Activated CD4-positive, alpha-beta T cell treated with anti-CD3 and anti-CD28 coated beads, Interleukin-2, amount 50 U/mL, for 16 hours (primary cell): ENCODE data around the gene NBAS.
"Not testable (repeated sequence)": the region's sequence is repeated elsewhere in the genome, so short reads cannot be mapped to it uniquely, and the experiment has no call there.

ENCODE experiments used
- DNase-seq: peaks from one replicate; pipeline ENCODE4 v3.0.0-alpha.2; 2020

NBAS gene

DNA sequence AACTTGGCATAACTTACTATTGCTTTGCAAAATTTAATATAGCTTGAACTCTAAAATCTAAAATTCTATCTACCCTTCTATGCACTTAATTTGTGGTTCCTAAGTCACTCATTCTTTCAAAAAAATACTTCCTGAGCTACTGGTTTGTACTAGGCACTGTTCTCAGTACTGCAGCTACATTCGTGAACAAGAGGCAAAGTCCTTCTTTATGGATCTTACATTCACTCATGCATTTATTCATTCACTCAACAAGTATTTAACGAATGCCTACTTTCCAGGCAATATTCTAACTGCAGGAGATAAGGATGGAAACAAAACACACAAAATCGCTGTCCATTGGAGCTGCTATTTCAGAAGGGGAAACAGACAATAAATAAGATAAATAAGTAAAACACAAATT is 104.8 kb downstream of the NBAS start:
- no peak for DNase-seq

DNA sequence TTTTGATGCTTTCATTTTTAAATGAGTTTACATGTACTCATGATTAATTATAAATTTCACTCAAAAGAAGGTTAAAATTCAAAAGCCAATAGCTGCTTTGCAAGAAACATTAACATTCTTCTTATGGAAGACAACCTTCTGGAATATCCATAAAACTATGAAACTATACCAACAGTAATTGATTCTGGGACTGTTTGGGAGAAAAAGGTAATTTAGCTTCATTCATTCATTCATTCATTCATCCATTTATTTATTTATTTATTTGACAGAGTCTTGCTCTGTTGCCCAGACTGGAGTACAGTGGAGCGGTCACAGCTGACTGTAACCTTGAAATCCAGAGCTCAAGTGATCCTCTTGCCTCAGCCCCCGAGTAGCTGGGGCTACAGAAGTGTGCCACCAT is 110.3 kb downstream of the NBAS start:
- no peak for DNase-seq

DNA sequence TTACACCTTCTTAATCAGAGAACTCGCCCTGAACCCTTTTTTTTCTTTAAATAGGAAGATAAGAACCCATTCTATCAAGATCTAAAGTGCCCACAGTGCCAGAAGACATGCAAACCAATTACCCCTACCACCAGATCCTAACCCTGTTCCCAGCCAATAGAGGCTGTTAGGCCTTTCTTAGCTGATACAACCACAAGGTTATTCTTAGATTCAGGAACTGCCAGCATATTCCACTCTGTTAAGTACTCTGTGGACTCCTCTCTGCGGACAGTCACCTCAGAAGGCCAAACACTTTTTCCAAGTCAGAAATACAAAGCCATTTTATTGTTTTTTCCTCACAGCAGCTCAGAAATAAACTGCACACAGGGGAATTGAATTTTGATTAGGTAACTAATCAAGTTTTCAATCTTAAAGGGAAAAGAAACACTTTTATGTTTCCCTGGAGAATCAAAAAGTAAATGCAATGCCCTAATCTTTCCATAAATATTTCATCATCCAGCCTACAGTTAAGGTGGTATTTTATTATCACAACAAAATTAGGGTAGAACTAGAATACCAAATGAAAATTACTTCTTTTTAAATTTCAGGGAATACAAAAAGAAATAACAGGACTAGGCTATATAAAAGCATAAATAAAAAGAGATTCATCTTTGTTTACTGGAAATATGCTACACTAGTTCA is 111.4 kb downstream of the NBAS start:
- no peak for DNase-seq

DNA sequence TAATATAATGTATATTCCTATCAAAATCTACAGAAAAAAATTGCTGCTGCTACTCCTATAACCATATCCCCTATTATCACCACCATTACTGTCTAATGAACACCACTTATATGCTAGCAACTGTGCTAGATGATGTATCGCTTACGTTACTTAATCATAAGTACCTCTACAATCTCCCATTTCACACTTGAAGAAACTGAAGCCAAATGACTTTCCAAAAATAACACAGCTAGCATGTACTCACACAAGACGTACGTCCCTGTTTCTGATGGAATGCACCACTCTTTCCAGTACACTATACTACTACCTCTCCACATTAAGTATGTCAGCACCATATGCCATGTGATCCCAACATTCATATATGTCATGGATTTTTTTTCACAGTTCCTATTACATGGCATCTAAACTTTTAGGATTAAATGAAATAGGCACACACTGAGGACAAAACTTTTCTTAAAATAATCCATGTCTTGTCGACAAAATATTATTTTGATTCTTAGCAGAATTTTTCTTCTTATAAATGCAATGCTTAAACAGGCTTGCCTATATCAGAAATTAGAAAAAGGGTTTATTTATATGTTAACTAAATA is 112.8 kb downstream of the NBAS start:
- no peak for DNase-seq

DNA sequence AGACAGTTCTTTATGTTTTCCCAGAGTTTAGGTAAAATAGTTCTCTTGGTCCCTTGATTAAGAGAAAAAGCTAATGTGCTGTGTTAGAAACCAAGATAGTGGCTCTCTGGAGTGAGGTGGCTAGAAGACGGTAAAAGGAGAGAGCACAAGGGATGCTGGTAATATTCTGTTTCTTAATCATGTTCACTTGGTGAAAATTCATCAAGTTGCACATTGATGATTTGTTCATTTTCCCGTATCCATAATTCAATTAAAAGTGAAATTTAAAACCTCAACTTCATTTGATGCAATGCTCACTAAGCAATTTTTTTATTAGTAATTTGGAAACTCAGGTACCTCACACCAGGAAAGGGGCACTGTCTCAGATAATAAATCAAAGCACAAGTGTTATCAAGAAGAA is 113.8 kb downstream of the NBAS start:
- no peak for DNase-seq

DNA sequence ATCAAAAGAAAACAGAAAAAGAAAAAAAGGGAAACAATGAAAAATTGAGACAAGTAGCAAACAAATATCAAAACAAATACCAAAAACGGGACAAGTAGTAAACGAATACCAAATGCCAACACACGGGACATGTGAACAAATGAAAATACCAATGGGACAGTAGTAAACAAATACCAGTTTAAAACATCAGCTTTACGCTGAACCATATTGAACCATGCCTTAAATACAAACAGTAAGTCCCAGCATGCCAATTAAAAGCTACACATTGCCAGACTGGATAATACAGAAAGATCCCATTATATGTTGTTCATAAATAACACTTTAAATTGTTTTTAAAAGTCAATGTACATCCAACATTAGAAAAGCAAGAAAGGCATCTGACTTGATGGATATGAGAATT is 114.2 kb downstream of the NBAS start:
- DNase-seq: no peak

DNA sequence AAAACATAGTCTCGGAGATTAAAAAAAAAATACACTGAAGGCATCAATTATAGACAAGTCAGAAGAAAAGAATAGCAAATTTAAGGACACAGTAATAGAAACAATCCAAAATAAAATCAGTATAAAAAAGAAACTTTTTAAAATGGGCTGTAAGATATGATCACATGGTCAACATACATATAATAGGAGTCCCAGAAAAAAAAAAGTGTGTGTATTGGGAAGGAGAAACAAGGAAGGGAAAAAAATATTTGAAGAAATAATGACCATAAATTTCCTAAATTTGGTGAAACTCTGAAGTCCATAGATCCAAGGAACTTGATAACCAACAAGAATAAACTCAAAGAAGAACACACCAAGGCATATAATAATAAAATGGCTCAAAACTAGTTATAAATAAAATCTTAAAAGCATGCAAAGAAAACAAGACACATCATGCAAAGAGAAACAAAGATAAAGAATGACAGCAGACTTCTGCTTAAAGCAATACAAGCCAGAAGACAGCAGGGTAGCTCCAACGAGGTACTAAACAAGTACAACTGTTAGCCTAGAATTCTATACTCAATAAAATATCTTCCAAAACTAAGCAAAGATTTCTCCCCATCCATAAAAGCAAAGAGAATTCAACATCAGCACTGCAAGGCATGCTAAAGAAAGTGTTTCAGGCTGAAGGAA is 115.1 kb downstream of the NBAS start:
- DNase-seq: no peak

DNA sequence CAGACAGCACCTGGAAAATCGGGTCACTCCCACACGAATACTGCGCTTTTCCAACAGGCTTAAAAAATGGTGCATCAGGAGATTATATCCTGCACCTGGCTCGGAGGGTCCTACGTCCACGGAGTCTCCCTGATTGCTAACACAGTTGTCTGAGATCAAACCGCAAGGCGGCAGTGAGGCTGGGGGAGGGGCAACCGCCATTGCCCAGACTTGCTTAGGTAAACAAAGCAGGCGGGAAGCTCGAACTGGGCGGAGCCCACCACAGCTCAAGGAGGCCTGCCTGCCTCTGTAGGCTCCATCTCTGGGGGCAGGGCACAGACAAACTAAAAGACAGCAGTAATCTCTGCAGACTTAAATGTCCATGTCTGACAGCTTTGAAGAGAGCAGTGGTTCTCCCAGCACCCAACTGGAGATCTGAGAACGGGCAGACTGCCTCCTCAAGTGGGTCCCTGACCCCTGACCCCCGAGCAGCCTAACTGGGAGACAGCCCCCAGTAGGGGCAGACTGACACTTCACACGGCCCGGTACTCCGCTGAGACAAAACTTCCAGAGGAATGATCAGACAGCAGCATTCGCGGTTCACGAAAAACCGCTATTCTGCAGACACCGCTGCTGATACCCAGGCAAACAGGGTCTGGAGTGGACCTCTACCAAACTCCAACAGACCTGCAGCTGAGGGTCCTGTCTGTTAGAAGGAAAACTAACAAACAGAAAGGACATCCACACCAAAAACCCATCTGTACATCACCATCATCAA is 121.2 kb downstream of the NBAS start:
- DNase-seq: not testable (repeated sequence)

DNA sequence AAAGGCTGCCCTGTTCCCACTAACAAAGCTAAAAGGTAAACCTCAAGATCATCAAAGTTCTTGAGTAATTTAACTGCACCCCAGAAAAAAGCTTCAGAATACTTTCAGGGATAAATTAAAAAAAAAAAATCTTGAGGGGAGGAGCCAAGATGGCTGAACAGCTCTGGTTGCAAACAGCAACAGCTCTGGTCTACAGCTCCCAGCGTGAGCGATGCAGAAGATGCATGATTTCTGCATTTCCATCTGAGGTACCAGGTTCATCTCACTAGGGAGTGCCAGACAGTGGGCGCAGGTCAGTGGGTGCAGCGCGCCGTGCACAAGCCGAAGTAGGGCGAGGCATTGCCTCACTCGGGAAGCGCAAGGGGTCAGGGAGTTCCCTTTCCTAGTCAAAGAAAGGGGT is 121.8 kb downstream of the NBAS start:
- not testable (repeated sequence) for DNase-seq

DNA sequence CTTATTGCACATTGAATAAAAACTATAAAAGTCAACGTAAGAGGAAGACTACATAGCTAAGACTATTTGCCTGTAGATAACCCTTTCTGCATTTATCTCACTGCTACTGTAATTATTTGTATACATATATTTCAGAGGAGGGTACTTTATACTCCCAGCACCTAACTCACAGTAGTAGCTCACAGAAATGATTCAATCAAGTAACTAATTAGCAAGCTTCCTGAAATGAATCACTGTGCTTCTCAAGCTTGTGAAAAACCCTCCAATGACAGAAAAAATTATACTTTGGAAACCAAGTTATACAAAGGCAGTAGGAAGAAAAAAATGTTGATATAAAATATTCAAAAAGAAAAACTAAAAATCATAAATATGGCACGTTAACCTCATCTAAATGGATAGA is 124.9 kb downstream of the NBAS start:
- peak; percentile 33 for DNase-seq

DNA sequence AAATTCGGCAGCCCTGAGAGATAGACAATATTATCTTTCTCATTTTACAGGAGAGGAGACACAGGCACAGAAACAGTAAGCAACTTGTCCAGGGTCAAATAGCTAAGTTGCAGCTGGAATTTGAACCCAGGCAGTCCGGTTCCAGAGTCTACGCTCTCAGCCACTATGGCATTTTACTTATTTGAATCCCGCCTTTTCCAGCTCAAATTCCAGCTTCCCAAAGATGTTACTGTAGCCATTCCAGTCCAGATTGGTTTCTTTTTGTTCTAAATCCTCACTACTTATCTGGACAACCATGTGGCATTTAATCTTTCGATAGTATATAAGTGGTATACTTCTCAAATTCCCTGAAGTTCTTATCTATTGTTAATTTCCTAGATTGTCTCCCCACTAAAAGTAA is 125.7 kb downstream of the NBAS start:
- no peak for DNase-seq

DNA sequence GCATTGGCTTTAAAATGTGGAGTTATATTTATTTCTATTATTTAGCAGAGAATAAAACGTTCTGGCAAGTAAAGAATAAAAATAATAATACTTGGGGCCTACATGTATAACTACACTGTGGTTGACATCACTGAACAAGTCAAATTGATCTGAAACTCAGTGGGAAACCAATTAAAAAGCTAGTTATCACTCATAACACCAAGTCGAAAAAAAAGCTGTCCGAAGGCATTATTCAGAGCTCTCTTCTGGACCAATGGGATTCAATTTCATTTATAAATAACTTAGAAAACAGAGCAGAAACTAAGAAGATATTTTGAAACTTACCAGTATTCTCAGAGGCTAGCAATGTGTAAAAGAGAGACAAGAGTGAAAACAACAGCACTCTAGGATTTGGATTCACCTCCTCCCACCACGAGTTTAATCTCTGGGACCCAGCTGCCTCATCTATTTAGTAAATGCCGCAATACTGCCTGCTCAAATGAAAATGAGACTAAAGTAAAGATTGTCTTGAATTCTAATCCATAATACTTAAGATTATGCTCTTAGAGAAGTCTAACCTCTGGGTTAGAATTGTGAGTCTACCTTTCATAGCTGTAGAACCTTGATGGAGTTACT is 128.4 kb downstream of the NBAS start:
- DNase-seq: peak; percentile 5

DNA sequence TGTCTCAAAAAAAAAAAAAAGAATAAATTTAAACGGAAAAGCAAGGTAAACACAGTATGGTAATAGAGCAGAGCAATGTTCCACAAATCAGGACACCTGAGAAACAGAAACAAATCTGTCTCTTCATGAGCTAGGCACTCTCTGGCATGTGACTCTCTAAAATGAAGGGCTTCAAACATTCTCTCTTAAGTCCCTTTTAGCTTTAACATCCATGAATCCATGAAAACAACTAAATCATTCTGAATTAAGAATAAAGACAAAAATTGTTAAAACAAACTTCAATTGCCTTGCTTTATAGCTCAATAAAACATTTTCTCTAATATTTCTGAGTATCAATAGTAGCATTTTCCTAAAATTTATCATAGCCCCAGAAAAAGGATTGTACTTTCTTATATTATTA is 132.1 kb downstream of the NBAS start:
- no peak for DNase-seq

DNA sequence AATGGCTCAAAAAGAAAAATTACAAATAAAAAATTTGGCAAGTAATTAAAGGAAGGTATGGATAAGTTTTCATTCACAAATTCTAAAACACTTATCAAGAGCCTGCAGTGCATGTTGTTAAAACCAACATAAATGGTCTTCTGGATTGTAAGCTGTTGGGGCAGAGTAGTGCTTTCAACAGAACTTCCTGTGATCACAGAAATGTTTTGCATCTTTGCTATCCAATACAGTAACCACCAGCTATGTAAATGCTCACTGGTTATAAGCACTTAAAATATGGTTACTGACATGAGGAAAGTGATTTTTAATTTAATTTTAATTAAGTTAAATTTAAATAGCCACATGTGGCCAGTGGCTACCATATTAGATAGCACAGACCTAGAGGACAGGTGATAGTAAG is 133.1 kb downstream of the NBAS start:
- DNase-seq: no peak

DNA sequence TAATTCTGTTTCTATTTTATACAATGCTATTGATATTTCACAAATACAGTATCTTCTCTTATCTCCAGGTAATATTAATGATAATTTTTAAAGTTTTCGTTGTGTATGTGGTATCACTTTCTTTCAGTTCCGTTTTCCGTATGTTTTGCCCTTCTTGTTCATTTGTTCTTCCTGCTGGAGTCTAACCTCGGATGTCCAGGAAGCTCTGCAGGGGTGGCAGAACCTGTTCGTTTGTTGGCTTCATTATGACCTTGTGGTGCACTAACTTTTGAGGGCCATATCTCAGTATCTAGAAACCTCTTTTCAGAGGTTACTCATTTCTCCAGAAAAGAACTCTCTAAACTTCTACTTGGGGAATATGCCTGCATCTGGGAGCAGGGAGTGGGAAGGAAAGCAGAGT is 134.5 kb downstream of the NBAS start:
- DNase-seq: no peak

DNA sequence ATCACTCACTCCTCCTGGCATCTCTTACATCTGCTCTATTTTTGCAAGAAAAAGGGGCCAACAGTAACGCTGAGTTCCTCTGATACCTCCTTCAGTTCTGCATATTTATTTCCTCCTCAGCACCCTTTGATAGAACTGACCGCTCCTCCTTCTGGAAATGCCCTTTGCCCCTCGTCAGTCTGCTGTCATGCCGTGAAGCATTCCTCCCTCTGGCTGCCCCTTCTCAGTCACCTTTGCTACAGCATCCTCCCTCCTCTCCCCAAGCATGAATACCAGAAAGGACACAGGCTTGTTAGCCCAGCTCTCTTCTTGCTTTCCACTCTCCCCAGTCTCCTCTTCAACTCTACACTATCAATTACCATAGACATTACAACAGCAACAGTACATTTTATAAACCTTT is 135.4 kb downstream of the NBAS start:
- no peak for DNase-seq

DNA sequence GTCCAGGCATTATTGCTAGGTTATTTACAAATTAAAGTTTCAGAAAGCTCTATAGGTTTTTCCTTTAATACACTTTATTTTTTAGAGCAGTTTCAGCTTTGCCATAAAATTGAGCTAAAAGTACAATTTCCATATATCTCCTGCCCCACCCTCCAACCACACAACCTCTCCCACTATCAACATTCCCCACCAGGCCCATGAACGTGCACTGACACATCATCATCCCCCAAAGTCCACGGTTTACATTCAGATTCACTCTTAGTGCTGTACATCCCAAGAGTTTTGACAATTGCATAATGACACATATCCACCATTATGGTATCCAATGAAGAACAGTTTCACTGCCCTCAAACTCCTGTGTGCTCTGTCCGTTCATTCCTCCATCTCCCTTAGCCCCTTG is 139.4 kb downstream of the NBAS start:
- DNase-seq: no peak

DNA sequence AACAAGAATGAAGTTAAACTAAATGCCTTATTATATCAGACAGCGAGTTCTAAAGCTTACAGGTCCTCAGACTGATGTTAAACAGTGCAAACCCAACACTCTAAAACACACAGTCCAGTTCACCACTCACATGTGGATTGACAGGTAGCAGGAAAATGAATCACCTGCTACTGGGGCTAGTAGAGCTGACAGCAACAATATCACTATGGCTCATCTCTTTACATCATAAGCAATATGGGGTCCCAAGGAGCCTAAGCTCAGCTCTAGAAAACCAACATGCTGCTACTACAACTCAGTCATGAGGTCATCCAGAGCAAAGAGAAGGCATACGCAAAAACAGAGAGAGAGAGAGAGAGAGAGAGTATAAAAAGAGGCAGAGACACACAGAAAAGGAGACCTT is 145.4 kb downstream of the NBAS start:
- no peak for DNase-seq

DNA sequence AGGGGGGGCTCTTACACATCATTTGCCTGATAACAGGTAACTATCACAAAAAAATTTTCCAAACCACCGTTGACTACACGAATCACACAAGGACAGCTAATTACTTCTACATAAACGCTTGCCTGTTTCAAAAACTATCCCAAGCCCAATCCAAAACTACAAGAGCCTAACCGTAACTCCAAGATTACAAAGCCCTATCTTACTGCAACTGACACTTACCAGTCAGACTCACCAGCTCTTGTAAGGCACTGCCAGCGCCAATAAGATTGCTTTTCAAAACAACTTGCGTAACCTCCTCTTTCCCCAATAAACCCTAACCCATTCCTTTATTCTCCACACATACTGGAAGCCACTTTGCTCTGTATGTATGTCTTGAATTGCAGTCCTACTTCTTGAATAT is 148.4 kb downstream of the NBAS start:
- no peak for DNase-seq

DNA sequence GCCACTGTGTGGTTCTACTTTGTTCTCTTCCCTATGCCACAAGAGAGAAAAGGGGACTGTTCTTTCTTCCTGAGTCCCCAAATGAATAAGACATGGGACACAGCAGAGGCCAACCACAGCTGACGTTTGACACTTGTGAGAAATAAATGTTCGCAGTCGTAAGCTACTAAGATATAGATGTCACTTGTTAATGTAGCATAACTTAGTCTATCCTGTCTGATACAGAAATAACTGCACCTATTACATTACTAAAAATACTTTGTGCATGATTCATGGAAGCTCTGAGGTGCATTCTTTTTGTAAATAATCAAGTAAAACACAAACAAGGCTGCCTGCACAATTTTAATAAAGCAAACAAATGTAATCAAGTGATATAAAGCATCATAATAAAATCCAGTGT is 148.8 kb downstream of the NBAS start:
- DNase-seq: no peak

DNA sequence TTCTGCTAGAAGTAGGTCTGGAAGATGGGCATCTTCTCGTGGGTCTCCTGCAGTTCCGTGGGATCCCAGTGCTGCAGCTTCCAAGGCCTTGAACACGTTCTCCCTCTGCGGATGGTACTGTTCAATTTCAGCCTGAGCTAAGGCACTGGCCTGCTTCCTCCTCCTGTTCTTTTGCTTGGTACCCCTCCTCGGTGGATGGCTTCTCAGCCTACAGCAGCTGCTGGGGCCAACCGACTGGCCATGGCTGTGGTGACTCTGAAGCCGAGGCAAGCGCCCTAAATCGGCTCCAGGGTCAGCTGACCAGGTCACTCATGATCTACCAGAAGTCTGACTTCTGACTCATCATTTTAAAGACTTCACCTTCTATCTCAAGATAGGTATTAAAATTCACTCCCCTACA is 150.2 kb downstream of the NBAS start:
- no peak for DNase-seq

DNA sequence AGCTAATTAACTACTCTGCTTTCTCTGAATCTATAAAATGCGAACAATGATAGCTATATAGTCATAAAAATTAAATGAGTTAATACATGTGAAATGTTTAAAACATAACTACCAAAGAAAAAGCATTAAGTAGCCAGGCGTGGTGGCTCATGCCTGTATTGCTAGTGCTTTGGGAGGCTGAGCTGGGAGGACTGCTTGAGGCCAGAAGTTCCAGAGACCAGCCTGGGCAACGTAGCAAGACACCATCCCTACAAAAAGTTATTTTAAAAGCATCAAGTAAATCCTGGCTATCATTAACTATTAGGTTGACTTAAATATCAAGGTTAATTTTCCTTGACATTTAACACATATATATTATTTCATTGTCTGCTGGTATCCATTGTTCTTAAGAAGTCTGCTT is 152.4 kb downstream of the NBAS start:
- no peak for DNase-seq

DNA sequence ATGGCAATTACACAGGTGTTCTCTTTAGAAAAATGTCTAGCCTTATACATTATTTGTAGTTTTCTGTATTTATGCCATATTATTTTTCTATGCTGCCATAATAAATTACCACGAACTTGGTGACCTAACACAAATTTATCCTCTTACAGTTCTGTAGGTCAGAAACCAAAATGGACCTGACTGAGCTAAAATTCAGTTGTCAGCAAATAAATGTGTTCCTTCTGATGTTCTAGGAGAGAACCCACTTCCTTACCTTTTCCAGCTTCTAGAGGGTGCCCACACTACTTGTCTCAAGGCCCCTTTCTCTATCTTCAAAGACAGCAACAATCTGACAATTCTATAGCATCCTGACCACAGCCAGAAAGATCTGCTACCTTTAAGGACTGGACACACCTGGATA is 153.5 kb downstream of the NBAS start:
- no peak for DNase-seq

DNA sequence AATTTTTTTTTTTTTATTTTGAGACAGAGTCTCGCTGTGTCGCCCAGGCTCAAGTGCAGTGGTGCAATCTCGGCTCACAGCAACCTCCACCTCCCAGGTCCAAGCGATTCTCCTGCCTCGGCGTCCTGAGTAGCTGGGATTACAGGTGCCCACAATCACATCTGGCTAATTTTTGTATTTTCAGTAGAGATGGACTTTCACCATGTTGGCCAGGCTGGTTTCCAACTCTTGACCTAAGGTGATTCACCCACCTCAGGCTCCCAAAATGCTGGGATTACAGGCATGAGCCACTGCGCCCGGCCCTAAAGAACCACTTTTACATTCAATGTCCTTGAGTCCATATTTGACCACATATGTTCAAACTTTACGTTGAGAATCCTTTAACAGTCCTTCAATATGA is 156.6 kb downstream of the NBAS start:
- not testable (repeated sequence) for DNase-seq
